Activated naive CD4-positive, alpha-beta T cell treated with anti-CD3 and anti-CD28 coated beads, Interleukin-2, amount 10 ng/mL, durations not matched to agents 7 days and 5 days (primary cell): ENCODE measurements around the gene WNK2.

ENCODE experiments used
- CTCF ChIA-PET: fragments of 350-600 bp; sonication (Branson Sonifier 250); formaldehyde crosslinking; loops from one replicate; lab custom pipeline; 2021; ENCODE audit warnings: antibody characterized with exemption; lab: Charles Lee
- DNase-seq: peaks from one replicate; pipeline ENCODE4 v3.0.0-alpha.2; 2020
- H3K27ac Mint-ChIP-seq: one replicate; pipeline ENCODE4 v1.8.0; 2021; ENCODE audit warnings: mild to moderate bottlenecking, moderate library complexity, mixed read lengths
- H3K27me3 Mint-ChIP-seq: one replicate; pipeline ENCODE4 v1.8.0; 2021; ENCODE audit warnings: mild to moderate bottlenecking, mixed read lengths
- H3K36me3 Mint-ChIP-seq: one replicate; pipeline ENCODE4 v1.8.0; 2021; ENCODE audit warnings: mixed read lengths
- H3K4me1 Mint-ChIP-seq: one replicate; pipeline ENCODE4 v1.8.0; 2021; ENCODE audit warnings: mixed read lengths
- H3K4me3 Mint-ChIP-seq: one replicate; pipeline ENCODE4 v1.8.0; 2021; ENCODE audit warnings: mild to moderate bottlenecking, moderate library complexity, mixed read lengths
- H3K9me3 Mint-ChIP-seq: one replicate; pipeline ENCODE4 v1.8.0; 2021; ENCODE audit warnings: mixed read lengths

Gene WNK2

DNA sequence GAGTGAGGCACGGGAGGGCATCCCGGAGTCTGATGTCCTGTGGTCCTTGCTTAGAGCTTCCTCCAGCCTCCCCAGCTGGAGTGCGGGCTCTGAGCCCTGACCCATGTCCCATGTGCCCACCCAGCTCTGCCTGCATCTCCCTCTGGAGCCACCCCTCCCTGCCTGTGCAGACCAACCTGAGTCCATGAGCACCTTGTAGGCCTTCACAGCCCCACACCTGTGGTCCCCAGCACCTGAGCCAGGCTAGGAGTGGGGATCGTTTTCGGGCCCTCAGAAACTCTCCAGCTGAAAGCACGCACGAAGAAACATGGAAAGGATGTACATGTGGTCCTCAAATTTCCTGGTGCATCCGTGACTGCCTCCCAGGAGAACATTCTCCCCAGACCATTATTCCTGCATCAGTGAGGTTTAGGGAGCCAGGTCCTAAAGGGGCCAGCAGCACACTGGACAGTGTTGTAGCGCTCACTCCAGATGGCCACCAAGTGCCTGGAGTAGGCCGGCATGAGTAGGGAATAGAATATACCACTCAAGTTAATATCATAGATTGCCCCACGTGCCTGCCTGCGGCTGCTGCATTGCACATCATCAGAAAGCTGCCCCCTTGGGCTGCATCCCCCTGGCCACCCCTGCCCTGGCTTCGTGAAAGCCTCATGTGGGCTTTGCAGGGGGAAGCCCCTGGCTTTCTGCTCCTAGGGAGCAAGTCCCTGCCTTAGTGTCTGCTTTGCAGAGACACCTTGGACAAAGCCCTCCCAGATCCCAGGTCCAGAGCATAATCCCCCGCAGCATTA is 80.6 kb downstream of the WNK2 start:
- CTCF ChIA-PET, result no interaction called here
- DNase-seq, result no peak
- no peak overlapping the region for H3K27ac Mint-ChIP-seq
- peaks cover 13% of the 10 kb centered on the region for H3K4me1 Mint-ChIP-seq
- no peaks in the 10 kb centered on the region for H3K9me3 Mint-ChIP-seq
- no peak overlapping the region for H3K4me3 Mint-ChIP-seq
- peaks cover 25% of the 10 kb centered on the region for H3K27me3 Mint-ChIP-seq
- H3K36me3 Mint-ChIP-seq, result no peaks in the 10 kb centered on the region

DNA sequence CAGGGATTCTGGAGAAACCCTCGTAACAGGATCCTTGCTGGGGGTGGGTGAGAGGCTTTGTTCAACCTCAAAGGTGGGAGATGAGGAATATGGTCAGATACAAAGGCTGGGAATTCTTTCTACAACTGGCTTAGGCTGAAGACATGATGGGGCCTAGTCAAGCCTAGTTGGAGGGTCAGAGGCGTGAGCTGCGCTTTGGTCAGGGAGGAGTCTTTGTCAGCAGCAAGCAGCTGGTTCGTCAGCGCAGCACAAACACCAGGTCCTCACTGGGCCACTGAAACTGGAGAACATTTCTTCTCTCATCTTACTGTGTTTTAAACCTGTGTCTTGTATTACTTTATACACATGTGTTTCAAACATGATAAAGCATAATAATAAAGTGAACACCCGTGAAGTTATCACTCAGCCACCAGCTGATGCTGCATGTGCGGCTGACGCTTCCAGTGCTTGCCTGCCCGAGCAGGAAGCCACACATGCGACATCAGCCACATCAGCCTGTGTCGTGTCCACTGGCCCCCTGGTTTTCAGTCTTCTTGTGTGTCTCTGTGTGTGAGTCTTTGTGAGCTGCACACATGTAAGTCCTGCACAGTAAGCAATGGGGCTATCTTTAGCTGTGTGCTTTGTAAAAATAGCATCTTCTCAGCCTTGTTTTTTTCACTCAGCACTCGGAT is 81.5 kb downstream of the WNK2 start:
- Mint-ChIP-seq H3K4me1 (peaks cover 13% of the 10 kb centered on the region), H3K9me3 (no peaks in the 10 kb centered on the region), H3K27me3 (peaks cover 32% of the 10 kb centered on the region), H3K36me3 (no peaks in the 10 kb centered on the region), H3K4me3 (no peak overlapping the region), H3K27ac (no peak overlapping the region)
- CTCF ChIA-PET, result no interaction called here
- no peak for DNase-seq

DNA sequence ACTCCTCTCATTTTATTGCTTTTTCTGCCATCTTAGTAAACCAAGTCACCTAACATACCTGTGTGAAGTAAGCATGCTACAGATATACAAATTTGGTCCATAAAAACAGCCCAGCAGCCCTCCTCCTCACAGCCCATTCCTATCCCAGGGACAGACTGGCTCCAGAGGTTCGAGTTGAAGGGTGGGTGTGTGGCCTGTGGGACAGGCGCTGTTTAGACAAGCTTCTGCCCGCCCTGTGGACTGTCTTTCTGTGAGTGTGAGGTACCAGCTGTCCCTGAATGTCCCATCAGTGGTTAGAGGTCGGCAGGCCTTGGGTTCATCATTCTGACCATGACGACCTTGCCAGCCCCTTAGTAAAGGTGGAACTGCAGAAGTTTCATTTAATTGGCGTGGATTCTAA is 82.0 kb downstream of the WNK2 start:
- Mint-ChIP-seq H3K4me1 (peaks cover 16% of the 10 kb centered on the region), H3K27me3 (peaks cover 36% of the 10 kb centered on the region), H3K9me3 (no peaks in the 10 kb centered on the region), H3K36me3 (no peaks in the 10 kb centered on the region), H3K4me3 (no peak overlapping the region), H3K27ac (no peak overlapping the region)
- CTCF ChIA-PET, result no interaction called here
- DNase-seq, result no peak

DNA sequence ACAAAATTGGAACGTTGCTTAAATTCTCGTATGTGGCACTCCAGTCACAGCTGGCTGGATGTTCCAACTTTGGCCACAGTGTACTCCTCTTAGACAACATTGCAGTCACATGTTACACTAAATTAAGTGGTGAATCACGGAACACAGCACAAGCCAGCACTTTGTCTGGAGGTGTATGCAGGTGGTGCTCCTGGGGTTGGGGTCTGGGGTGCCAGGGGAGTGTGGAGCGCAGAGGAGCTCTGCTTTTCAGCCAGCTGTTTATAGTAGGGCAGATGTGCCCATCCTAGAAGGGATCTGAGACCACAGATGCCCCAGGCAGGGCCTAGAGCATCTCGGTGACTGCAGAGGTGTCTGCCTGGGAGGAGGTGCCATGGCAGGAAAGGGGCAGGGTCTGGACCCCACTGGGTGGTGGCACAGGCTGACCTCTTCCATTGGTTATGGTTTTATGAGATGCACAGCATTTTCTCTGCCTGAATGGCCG is 82.6 kb downstream of the WNK2 start:
- Mint-ChIP-seq H3K27ac (no peak overlapping the region), H3K4me3 (no peak overlapping the region), H3K4me1 (peaks cover 16% of the 10 kb centered on the region), H3K9me3 (peaks cover 2% of the 10 kb centered on the region), H3K27me3 (peaks cover 36% of the 10 kb centered on the region), H3K36me3 (no peaks in the 10 kb centered on the region)
- DNase-seq, result no peak
- CTCF ChIA-PET, result no interaction called here

DNA sequence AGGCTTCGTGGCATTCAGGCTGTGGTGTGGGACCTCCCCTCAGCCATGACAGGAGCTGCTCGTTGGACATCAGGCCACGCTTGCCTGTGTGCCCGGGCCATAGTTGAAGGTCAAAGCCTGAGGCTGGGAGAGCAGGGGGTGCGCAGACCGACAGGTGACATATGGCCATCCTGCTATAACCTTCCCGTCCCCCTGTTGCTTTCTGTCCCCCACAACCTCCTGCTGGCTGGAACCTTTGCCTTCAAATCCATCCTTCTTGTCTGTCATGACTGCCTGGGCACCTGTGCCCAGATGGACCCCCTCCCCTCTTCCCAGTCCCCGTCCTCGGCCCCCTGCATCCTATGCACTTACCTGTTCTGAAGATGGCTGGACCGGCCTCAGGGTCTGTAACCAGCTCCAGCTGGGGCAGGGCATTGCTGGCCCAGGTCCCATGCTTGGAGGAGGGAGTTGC is 83.2 kb downstream of the WNK2 start:
- CTCF ChIA-PET, result no interaction called here
- Mint-ChIP-seq H3K4me3 (no peak overlapping the region), H3K36me3 (no peaks in the 10 kb centered on the region), H3K27ac (no peak overlapping the region), H3K4me1 (peaks cover 16% of the 10 kb centered on the region), H3K27me3 (peaks cover 36% of the 10 kb centered on the region), H3K9me3 (peaks cover 6% of the 10 kb centered on the region)
- DNase-seq, result no peak

DNA sequence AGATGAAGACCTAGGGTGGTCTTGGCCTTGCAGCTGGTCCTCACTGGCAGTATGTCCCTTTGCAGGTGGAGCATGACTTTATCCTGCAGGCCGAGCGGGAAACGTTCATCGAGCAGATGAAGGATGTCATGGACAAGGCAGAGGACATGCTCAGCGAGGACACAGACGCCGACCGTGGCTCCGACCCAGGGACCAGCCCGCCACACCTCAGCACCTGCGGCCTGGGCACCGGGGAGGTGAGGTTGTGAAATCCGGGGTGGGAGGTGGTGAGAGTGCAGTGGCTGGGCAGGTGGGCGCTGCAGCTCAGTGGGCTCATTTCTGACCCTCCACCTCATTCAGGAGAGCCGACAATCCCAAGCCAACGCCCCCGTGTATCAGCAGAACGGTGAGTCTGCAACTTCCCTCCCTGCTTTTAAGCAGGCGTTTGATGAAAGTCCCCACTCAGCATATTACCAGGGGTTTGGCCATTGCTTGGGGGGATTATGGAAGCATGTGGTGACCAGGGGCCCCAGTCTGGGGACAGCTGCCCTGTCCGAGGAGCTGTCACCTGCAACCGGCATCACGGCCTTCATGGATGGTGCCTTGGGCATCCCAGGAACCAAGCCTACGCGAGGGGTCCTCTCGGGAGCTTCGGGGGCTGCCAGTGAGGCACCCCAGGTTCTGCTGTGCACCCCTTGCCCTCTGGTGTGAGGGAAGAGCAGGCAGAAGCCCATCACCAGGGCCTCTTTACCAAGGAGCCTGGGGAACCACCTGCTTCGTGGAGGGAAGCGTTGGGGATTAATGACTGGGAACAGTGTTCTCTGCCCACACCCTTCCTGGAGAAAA is 84.0 kb downstream of the WNK2 start:
- no peak for DNase-seq
- Mint-ChIP-seq H3K4me3 (no peak overlapping the region), H3K27me3 (peaks cover 36% of the 10 kb centered on the region), H3K4me1 (peaks cover 16% of the 10 kb centered on the region), H3K9me3 (peaks cover 7% of the 10 kb centered on the region), H3K27ac (no peak overlapping the region), H3K36me3 (no peaks in the 10 kb centered on the region)
- CTCF ChIA-PET, result no interaction called here

DNA sequence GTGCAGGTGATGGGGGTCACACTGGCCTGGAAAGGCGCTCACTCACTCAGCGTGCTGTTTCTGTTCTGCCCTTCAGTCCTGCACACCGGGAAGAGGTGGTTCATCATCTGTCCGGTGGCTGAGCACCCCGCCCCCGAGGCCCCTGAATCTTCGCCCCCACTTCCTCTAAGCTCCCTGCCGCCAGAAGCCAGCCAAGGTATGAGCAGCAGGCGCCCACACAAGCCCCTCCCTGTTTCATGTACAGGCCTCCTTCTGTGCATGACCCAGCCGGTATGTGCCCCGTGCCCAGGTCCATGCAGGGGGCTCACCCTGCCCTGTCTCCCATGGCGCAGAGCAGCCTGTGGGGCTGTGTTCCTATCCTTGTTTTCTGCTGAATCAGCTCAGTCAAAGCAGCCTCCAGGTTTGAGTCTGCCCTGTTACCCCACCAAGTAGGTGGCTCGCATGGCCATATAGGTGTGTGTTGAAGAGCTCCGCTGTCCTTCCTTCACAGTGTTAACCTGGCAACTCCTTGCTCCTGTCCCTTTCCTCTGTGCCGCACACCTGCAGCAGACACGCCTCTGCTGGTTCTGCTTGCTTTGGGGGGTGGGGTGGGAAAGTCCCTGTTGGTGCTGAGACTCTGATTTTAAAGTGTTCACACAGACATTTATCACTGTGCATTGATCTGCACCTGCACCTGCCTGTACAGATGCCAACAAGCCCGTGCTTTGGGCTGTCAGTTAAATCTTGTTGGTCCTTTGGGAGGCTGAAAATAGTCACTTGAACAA is 84.8 kb downstream of the WNK2 start:
- DNase-seq, result peak; percentile 30
- Mint-ChIP-seq H3K4me3 (no peak overlapping the region), H3K36me3 (no peaks in the 10 kb centered on the region), H3K4me1 (peaks cover 16% of the 10 kb centered on the region), H3K27ac (no peak overlapping the region), H3K9me3 (peaks cover 7% of the 10 kb centered on the region), H3K27me3 (peaks cover 36% of the 10 kb centered on the region)
- CTCF ChIA-PET, result interaction anchor here (0.5 kb wide), 1 partner anchor 243 kb away, joined by 4 read pairs; no protein-coding TSS in a partner anchor

DNA sequence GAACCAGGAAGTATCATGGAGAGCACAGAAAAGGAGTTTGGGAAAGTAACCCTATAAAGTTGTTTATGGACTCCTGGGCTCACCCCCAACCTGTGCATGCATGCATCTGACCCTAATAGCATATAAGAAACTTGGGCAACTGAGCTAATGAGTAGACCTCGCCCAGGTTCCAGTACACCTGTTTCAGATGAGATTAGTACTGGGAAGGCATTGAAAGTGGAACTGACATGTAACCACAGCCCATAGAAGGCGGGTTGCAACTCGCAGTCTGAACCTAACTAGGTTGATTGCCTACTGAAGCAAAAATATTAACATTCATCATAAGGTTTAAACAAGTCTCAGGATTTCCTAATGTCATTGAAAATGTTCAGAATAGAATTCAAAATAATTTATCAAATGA is 87.0 kb downstream of the WNK2 start:
- Mint-ChIP-seq H3K27me3 (peaks cover 30% of the 10 kb centered on the region), H3K36me3 (no peaks in the 10 kb centered on the region), H3K9me3 (peaks cover 7% of the 10 kb centered on the region), H3K4me3 (no peak overlapping the region), H3K27ac (no peak overlapping the region), H3K4me1 (peaks cover 16% of the 10 kb centered on the region)
- CTCF ChIA-PET, result no interaction called here
- no peak for DNase-seq

DNA sequence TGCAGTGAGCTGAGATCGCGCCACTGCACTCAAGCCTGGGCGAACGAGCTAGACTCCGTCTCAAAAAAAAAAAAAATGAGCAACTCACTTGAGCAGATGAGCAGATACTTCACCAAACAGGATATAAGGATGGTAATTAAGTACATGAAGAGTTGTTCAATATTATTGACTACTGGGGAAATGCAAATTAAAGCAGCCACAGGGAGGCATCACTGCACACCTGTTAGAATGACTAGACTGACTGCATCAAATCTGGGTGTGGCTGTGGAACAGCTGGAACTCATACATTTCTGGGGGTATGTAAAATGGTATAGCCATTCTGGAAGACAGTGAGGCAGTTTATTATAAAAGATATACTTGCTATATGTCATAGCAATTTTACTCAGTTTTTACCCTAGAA is 93.0 kb downstream of the WNK2 start:
- no peak overlapping the region for H3K4me3 Mint-ChIP-seq
- H3K27me3 Mint-ChIP-seq, result peaks cover 25% of the 10 kb centered on the region
- no peak overlapping the region for H3K27ac Mint-ChIP-seq
- CTCF ChIA-PET, result interaction anchor here (0.6 kb wide), 1 partner anchor 330 kb away, joined by 3 read pairs; the partner anchor contains the start of gene FGD3
- H3K36me3 Mint-ChIP-seq, result no peaks in the 10 kb centered on the region
- no peak for DNase-seq
- no peaks in the 10 kb centered on the region for H3K4me1 Mint-ChIP-seq
- peaks cover 2% of the 10 kb centered on the region for H3K9me3 Mint-ChIP-seq

DNA sequence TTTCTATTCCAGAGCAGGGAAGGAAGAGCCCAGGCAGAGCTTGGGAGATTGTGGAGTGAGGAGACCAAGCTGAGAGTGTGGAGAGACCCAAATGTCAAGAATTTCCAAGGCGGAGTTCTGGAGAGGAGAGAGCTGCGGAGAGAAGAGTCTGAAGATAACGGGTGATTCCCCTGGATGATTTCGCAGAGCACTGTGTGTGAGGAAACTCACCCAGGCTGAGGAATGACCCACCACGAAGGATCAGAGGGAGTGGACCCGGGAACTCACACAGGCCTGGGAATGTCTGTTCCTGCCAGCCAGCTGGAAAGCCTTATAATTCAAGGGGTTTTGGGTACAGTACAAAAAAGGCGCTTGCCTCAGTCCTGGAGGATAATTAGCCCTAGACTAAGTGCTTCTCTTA is 94.2 kb downstream of the WNK2 start:
- H3K9me3 Mint-ChIP-seq, result no peaks in the 10 kb centered on the region
- no peak overlapping the region for H3K4me3 Mint-ChIP-seq
- H3K4me1 Mint-ChIP-seq, result no peaks in the 10 kb centered on the region
- no peak overlapping the region for H3K27ac Mint-ChIP-seq
- peaks cover 29% of the 10 kb centered on the region for H3K27me3 Mint-ChIP-seq
- H3K36me3 Mint-ChIP-seq, result no peaks in the 10 kb centered on the region
- DNase-seq, result no peak
- CTCF ChIA-PET, result no interaction called here

DNA sequence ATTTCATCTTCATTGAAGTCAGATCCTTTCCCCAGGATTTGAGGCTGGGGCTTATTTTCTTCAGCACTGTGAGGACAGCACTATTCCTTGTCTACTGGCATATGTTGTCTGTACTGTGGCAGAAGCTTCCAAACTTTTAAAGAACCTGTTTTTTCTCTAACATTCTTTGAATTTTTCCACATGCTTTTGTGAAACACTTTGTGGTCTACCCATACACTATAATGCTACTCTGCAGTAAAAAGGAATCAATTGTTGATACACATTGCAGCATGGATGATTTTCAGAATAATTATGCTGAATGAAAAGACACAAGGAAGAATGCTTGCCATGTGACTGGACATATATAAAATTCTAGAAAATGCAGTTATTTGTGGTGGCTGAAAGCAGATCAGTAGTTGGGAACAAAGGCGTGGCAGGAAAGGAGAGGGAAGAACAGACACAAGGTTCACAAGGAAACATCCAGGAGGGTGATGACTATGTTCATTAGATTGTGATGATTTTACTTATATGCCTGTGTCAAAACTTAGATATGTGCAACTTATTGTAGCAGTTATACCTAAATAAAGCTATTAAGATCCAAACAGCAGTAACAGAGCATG is 96.8 kb downstream of the WNK2 start:
- CTCF ChIA-PET, result interaction anchor here (1.2 kb wide), 1 partner anchor 39 kb away, joined by 3 read pairs; no protein-coding TSS in a partner anchor
- Mint-ChIP-seq H3K4me1 (no peaks in the 10 kb centered on the region), H3K4me3 (no peak overlapping the region), H3K36me3 (no peaks in the 10 kb centered on the region), H3K9me3 (no peaks in the 10 kb centered on the region), H3K27me3 (peaks cover 38% of the 10 kb centered on the region), H3K27ac (no peak overlapping the region)
- no peak for DNase-seq

DNA sequence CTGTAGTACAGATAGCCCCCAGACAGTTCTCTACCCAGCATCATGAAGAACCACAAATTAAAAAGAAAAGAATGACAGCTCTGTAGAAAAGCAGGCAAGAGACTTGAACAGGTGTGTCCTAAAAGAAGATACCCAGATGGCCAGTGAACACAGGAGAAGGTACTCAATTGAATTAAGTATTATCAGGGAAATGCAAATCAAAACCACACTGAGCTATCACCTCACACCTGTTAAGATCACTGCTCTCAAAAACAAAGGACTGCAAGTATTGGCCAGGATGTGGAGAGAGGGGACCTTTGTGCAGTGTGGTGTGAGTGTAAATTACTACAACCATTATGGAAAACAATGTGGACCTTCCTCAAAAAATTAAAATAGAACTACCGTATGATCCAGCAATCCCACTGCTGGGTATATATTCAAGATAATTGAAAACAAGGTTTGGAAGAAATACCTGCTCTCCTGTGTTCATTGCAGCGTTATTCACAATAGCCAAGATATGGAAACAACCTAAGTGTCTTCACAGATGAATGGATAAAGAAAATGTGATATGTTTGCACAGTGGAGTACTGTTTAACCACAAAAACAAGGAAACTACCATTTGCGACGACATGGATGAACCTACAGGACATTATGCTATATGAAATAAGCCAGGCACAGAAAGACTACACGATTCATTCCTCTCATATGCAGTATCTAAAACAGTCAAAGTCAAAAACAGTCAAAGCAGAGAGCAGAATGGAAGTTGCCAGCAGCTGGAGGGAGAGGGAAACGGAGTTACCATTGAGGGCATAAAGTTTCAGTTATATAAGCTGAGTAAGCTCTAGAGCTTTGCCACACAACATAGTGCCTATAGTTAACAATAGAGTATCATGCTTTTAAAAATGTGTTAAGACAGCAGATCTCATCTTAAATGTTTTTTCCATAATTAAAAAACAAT is 102.6 kb downstream of the WNK2 start:
- CTCF ChIA-PET, result interaction anchor here (0.7 kb wide), 1 partner anchor 61 kb away, joined by 3 read pairs; no protein-coding TSS in a partner anchor
- Mint-ChIP-seq H3K27me3 (peaks cover 25% of the 10 kb centered on the region), H3K27ac (no peak overlapping the region)

More for the DNA sequence above, 102.6 kb downstream of the WNK2 start:
- no peaks in the 10 kb centered on the region for H3K36me3 Mint-ChIP-seq
- H3K4me1 Mint-ChIP-seq, result no peaks in the 10 kb centered on the region
- H3K4me3 Mint-ChIP-seq, result no peak overlapping the region
- no peak for DNase-seq
- no peaks in the 10 kb centered on the region for H3K9me3 Mint-ChIP-seq
